ENCODE measurements around the gene PAN2. TPM values are rescaled to one million over a fixed set of nuclear protein-coding genes. Genes with fewer than 3 reads are reported as not detected.

The PAN2 gene
- total RNA-seq, 2 donors from 2014 or later = 39.8 to 42.7 TPM

GRCh38 chr12:56304276-56304675 lies 29.5 kb downstream of the PAN2 start:
- Histone ChIP-seq H3K4me3 (no peak overlapping the region), H3K27ac (no peak overlapping the region), H3K9me3 (no peaks in the 10 kb centered on the region), H3K27me3 (replicated peaks; ENCODE audit: insufficient read depth) (no peaks in the 10 kb centered on the region), H3K4me1 (ENCODE audit: control insufficient read depth in 1 of 2, low read depth in 2 of 2) (peaks cover 9 to 17% of the 10 kb centered on the region in 2 donors), H3K36me3 (peaks cover 3% of the 10 kb centered on the region)
- no peak for TF ChIP-seq CTCF (IDR thresholded peaks at IDR 0.05)
- ATAC-seq (ENCODE audit: insufficient number of reproducible peaks, low FRiP score, low read depth) (no peak), DNase-seq (ENCODE audit: low spot score) (no peak)

GRCh38 chr12:56300644-56301464 lies 32.9 kb downstream of the PAN2 start:
- Histone ChIP-seq H3K27me3 (replicated peaks; ENCODE audit: insufficient read depth) (no peaks in the 10 kb centered on the region), H3K4me1 (ENCODE audit: control insufficient read depth in 1 of 2, low read depth in 2 of 2) (peaks cover 18 to 49% of the 10 kb centered on the region in 2 donors), H3K27ac (peak overlapping the region; percentile 84 to 87), H3K36me3 (no peaks in the 10 kb centered on the region), H3K9me3 (no peaks in the 10 kb centered on the region), H3K4me3 (peak overlapping the region; percentile 75)
- no peak for TF ChIP-seq CTCF (IDR thresholded peaks at IDR 0.05)
- ATAC-seq (ENCODE audit: insufficient number of reproducible peaks, low FRiP score, low read depth) (peak; percentile 66), DNase-seq (ENCODE audit: low spot score) (peak; percentile 13)

GRCh38 chr12:56299853-56300643 lies 33.8 kb downstream of the PAN2 start, which contains the start of gene CS:
TSS of gene CS (minus strand) at chr12:56300330. CDS start at chr12:56300201, 129 bp downstream.
- peak; percentile 98 for DNase-seq (ENCODE audit: low spot score)

GRCh38 chr12:56299308-56299852 lies 34.4 kb downstream of the PAN2 start:
- peak overlapping the region; percentile 75 for H3K4me3 ChIP-seq
- peaks cover 18 to 49% of the 10 kb centered on the region in 2 donors for H3K4me1 ChIP-seq (ENCODE audit: control insufficient read depth in 1 of 2, low read depth in 2 of 2)
- DNase-seq (ENCODE audit: low spot score) = no peak
- no peaks in the 10 kb centered on the region for H3K27me3 ChIP-seq (replicated peaks; ENCODE audit: insufficient read depth)
- no peaks in the 10 kb centered on the region for H3K36me3 ChIP-seq
- H3K9me3 ChIP-seq = no peaks in the 10 kb centered on the region
- H3K27ac ChIP-seq = peak overlapping the region; percentile 87 to 98
- TF ChIP-seq CTCF (IDR thresholded peaks at IDR 0.05) = no peak
- peak; percentile 2 for ATAC-seq (ENCODE audit: insufficient number of reproducible peaks, low FRiP score, low read depth)

More at GRCh38 chr12:56299853-56300643, 33.8 kb downstream of the PAN2 start, which contains the start of gene CS:
- peak; percentile 91 for ATAC-seq (ENCODE audit: insufficient number of reproducible peaks, low FRiP score, low read depth)
- H3K36me3 ChIP-seq = no peaks in the 10 kb centered on the region
- peaks cover 18 to 49% of the 10 kb centered on the region in 2 donors for H3K4me1 ChIP-seq (ENCODE audit: control insufficient read depth in 1 of 2, low read depth in 2 of 2)
- peak within 1 kb of the TSS; percentile 75 for H3K4me3 ChIP-seq
- H3K27me3 ChIP-seq (replicated peaks; ENCODE audit: insufficient read depth) = no peaks in the 10 kb centered on the region
- no peak for TF ChIP-seq CTCF (IDR thresholded peaks at IDR 0.05)
- no peaks in the 10 kb centered on the region for H3K9me3 ChIP-seq
- H3K27ac ChIP-seq = peak within 1 kb of the TSS; percentile 87 to 98

GRCh38 chr12:56298828-56299227 lies 35.0 kb downstream of the PAN2 start:
- peak overlapping the region in 1 of 2 donors; percentile 87 for H3K27ac ChIP-seq
- peak overlapping the region; percentile 75 for H3K4me3 ChIP-seq

More at GRCh38 chr12:56298828-56299227, 35.0 kb downstream of the PAN2 start:
- ATAC-seq (ENCODE audit: insufficient number of reproducible peaks, low FRiP score, low read depth) = no peak
- Histone ChIP-seq H3K36me3 (no peaks in the 10 kb centered on the region), H3K9me3 (no peaks in the 10 kb centered on the region), H3K27me3 (replicated peaks; ENCODE audit: insufficient read depth) (no peaks in the 10 kb centered on the region), H3K4me1 (ENCODE audit: control insufficient read depth in 1 of 2, low read depth in 2 of 2) (peaks cover 18 to 49% of the 10 kb centered on the region in 2 donors)
- TF ChIP-seq CTCF (IDR thresholded peaks at IDR 0.05) = no peak
- no peak for DNase-seq (ENCODE audit: low spot score)

Data from thoracic aorta (tissue), 2 donors.